ENCODE results near the gene LANCL3.

GRCh38 chrX:37609727-37610126, 38.3 kb downstream of the LANCL3 start:
- no peak for TF ChIP-seq CTCF (IDR thresholded peaks at IDR 0.05)
- TF ChIP-seq EZH2 (IDR thresholded peaks at IDR 0.05; ENCODE audit: borderline replicate concordance, insufficient read depth, low read depth, low read length, poor library complexity, severe bottlenecking): no peak

Data from B cell (primary cell).